ACC112 (cell line): Measurements from ENCODE around the gene MRPS27.
A peak's percentile ranks its signal among the peaks of the same experiment; 100 is the strongest.

Experiments used
- H2AFZ ChIP-seq: fragments of 200-600 bp; sonication (generic); one replicate; pipeline ENCODE4 v1.6.0; 2017; ENCODE audit warnings: antibody characterized with exemption, low read length; ENCODE audit not compliant: unreplicated experiment
- H3K27ac ChIP-seq: fragments of 200-600 bp; sonication (generic); 2 replicates; pipeline ENCODE4 v1.5.1; 2014; ENCODE audit warnings: low read depth, mild to moderate bottlenecking, antibody characterized with exemption, low read length, moderate library complexity
- H3K27me3 ChIP-seq: fragments of 200-600 bp; sonication (generic); 2 replicates; pipeline ENCODE4 v1.6.1; 2014; ENCODE audit warnings: mild to moderate bottlenecking, antibody characterized with exemption, low read length, moderate library complexity, mixed read lengths; ENCODE audit not compliant: insufficient read depth
- H3K36me3 ChIP-seq: fragments of 200-600 bp; sonication (generic); 2 replicates; pipeline ENCODE4 v1.6.1; 2016; ENCODE audit warnings: mild to moderate bottlenecking, antibody characterized with exemption, low read length, moderate library complexity, mixed read lengths; ENCODE audit not compliant: insufficient read depth
- H3K4me1 ChIP-seq: fragments of 200-600 bp; sonication (generic); one replicate; pipeline ENCODE4 v1.6.1; 2016; ENCODE audit warnings: low read length, mixed read lengths; ENCODE audit not compliant: insufficient read depth, unreplicated experiment, control insufficient read depth
- H3K4me3 ChIP-seq: fragments of 200-600 bp; sonication (generic); 2 replicates; pipeline ENCODE4 v1.5.1; 2014; ENCODE audit warnings: mild to moderate bottlenecking, low read depth, low read length
- H3K79me2 ChIP-seq: fragments of 200-600 bp; sonication (generic); one replicate; pipeline ENCODE4 v1.6.0; 2016; ENCODE audit warnings: low read length; ENCODE audit not compliant: control insufficient read depth, unreplicated experiment, insufficient read depth

MRPS27 gene

DNA sequence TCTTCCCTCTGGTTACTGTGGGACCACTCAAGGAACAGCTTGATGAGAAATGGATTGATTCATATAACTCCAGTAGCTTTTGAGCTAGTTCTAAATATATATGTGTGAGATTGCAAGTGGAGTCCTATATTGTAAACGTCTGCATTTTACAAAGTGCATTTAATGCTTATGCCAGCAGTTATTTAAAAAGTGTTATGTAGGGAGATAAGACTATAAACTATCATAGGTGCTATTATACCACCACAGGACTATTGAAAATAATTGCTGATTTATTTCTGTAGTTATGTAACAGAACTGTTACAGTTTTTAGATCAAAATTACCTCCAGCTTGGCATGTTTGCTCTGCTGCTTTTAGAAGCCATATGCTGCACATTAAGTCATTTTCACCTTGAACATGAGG lies 36.3 kb upstream of the MRPS27 start:
- peaks cover 12% of the 10 kb centered on the region for H3K4me1 ChIP-seq
- peaks cover 15% of the 10 kb centered on the region for H3K36me3 ChIP-seq
- H2AFZ ChIP-seq = no peak overlapping the region
- H3K4me3 ChIP-seq = no peak overlapping the region
- H3K27ac ChIP-seq = no peak overlapping the region
- H3K79me2 ChIP-seq = no peaks in the 10 kb centered on the region
- no peaks in the 10 kb centered on the region for H3K27me3 ChIP-seq

DNA sequence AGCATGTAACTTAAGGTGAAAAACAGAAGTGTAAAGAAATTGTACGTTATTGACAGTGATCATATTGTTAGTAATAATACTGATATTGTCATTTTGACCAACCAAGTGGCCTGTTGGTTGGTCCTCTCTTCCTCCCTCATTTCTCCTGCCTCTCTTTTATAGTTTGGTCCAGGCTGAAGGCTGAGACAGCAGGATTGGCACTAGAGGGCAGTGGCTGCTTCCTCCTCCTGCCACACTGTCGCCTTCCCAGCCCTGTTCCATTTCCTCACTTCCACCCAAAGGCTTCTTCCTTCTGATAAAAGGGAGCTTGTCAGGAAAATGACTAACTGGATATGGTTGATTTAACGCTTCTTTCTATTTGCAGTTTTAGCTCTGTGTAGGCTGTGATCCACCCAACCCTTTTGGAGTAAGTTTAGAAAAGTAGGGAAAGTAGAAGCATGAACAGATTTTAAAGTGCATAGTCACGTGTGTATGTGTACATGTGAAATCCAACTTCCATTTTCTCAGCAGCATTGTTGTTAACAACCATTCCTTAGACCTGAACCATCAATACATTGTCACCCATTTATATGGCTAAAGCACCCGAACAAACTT lies 35.8 kb upstream of the MRPS27 start:
- no peaks in the 10 kb centered on the region for H3K79me2 ChIP-seq
- H3K27me3 ChIP-seq = no peaks in the 10 kb centered on the region
- H2AFZ ChIP-seq = no peak overlapping the region
- H3K27ac ChIP-seq = no peak overlapping the region
- peaks cover 17% of the 10 kb centered on the region for H3K4me1 ChIP-seq
- no peak overlapping the region for H3K4me3 ChIP-seq
- peaks cover 11% of the 10 kb centered on the region; the same call in 1 of the 2 replicates for H3K36me3 ChIP-seq

DNA sequence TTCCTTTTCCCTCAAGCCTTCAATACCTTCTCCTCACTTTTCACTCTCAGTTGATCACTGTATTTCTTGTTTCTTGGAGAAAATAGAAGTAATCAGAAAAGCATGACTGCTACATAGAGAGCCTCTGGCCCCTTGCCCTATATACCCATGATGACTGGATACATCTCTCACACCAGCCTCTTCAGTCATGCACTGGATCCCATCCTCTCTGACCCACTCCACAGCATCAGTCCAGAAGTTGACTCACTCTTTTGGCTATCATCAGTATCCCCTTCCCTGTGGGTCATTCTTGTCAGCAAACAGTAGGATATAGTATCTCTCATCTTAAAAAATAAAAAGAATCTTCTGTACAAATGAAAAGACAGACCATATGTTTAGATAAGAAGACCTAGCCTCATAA lies 33.0 kb upstream of the MRPS27 start:
- Histone ChIP-seq H3K27me3 (no peaks in the 10 kb centered on the region), H3K36me3 (peaks cover 11% of the 10 kb centered on the region; the same call in 1 of the 2 replicates), H3K27ac (peak overlapping the region; percentile 77), H3K4me3 (no peak overlapping the region), H2AFZ (no peak overlapping the region), H3K4me1 (peaks cover 29% of the 10 kb centered on the region), H3K79me2 (no peaks in the 10 kb centered on the region)

DNA sequence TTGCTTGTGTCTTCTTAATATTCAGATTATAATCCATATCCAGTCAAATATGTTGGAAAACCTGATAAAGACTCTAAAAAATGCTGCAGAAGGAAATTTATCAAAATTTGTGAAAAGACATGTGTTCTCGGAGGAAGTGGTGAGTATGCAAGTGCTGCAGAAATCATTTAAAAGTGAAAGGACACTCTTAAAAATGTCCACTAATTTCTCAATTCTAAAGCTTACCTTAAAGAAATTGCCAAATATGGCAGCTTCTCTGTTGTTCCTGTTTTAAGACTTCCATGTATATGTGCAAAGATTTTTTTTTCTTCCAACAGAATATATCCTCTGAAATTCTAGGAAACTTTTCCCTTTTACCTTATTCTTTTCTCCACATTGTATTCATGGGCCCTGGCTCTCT lies 32.6 kb upstream of the MRPS27 start:
- H3K4me3 ChIP-seq = no peak overlapping the region
- peaks cover 11% of the 10 kb centered on the region; the same call in 1 of the 2 replicates for H3K36me3 ChIP-seq
- H3K27me3 ChIP-seq = no peaks in the 10 kb centered on the region
- no peaks in the 10 kb centered on the region for H3K79me2 ChIP-seq
- H2AFZ ChIP-seq = no peak overlapping the region
- H3K27ac ChIP-seq = peak overlapping the region; percentile 77
- peaks cover 30% of the 10 kb centered on the region for H3K4me1 ChIP-seq

DNA sequence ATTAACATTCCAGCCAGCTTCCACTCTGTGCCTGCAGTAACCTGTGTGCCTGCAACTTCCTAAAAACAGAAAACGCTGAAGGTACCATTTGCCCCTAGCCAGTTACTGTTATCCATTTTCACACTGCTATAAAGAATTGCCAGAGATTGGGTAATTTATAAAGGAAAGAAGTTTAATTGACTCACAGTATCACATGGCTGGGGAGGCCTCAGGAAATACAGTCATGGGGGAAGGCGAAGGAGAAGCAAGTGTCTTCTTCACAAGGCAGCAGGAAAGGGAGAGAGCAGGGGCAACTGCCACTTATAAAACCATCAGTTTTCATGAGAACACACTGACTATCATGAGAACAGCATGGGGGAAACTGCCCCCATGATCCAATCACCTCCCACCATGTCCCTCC lies 31.3 kb upstream of the MRPS27 start:
- H2AFZ ChIP-seq = no peak overlapping the region
- H3K4me3 ChIP-seq = no peak overlapping the region
- H3K79me2 ChIP-seq = no peaks in the 10 kb centered on the region
- peaks cover 40% of the 10 kb centered on the region for H3K4me1 ChIP-seq
- peaks cover 11% of the 10 kb centered on the region; the same call in 1 of the 2 replicates for H3K36me3 ChIP-seq
- H3K27ac ChIP-seq = no peak overlapping the region
- no peaks in the 10 kb centered on the region for H3K27me3 ChIP-seq

DNA sequence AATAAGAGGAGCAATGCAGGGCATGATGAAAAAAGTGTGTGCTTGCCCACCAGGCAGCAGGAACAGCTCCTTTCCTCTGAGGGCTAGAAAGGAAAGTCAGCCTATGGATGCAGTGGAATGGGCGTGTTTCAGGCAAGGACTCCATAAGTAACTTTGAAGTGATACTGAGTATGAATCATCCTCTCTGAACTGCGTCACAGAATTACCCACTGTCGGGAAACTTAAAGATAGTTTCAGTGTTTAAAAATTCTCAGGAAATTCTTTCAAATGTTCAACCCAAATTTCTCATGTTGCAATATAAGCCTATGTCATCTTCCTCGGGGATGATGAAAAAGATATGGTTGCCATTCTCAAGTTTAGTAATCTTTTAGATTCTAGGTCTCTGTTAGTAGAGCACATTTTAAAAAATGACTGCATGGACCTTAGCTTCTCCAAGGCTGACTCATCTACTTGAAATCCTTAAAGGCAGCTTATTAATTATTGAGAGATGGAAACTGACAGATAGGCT lies 27.8 kb upstream of the MRPS27 start:
- H2AFZ ChIP-seq = no peak overlapping the region
- peak overlapping the region; percentile 94 for H3K27ac ChIP-seq
- H3K4me3 ChIP-seq = peak overlapping the region; percentile 14
- peaks cover 21% of the 10 kb centered on the region for H3K36me3 ChIP-seq
- H3K4me1 ChIP-seq = peaks cover 33% of the 10 kb centered on the region
- no peaks in the 10 kb centered on the region for H3K27me3 ChIP-seq
- no peaks in the 10 kb centered on the region for H3K79me2 ChIP-seq

DNA sequence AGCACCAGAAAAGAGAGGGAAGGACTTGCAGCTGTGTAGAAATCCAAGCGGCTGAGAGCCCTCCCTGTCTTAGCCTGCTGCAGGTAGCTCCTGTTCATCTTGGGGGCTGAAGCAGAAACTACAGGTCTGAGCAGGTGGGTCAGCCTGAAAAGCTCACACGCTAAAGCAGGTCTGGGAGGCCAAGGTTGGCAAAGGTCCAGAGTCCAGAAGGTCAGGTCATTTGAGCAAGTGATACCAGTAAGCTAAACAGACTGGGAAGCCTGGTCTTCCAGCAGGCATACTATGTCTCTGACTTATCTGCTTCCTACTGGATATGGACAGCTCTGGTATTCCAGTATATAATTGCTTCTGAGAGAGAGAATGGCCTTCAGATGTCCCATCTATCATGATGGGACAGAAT lies 26.4 kb upstream of the MRPS27 start:
- Histone ChIP-seq H3K36me3 (peaks cover 28% of the 10 kb centered on the region), H3K4me1 (peaks cover 28% of the 10 kb centered on the region), H3K27me3 (no peaks in the 10 kb centered on the region), H3K79me2 (no peaks in the 10 kb centered on the region), H3K4me3 (no peak overlapping the region), H3K27ac (peak overlapping the region; percentile 94), H2AFZ (no peak overlapping the region)

DNA sequence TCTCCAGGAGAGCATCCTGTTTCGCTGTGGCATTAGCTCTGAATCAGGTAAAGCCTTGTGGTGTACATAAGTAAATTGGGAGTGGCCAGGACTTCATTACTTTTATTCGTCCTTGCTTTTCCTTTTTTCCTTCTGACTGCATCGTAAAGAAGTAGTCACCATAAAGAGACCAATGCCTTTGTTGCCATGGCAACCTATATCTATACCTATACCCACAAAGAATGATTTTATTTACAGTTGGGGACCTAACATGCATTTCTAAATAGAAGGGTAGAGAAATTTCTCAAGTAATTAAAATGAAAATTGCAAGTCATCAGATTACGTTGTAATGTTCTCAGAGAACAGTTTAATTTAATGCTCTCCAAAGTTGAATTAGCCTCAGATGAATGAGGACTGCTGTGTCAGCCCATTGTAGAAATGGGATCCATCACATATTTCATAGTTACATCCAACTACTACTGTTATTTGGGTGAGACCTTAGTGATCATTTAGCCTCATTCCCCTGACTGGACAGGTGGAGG lies 18.7 kb upstream of the MRPS27 start:
- no peaks in the 10 kb centered on the region for H3K79me2 ChIP-seq
- no peak overlapping the region for H3K4me3 ChIP-seq
- no peak overlapping the region for H2AFZ ChIP-seq
- H3K4me1 ChIP-seq = no peaks in the 10 kb centered on the region
- H3K27ac ChIP-seq = no peak overlapping the region
- H3K36me3 ChIP-seq = peaks cover 15% of the 10 kb centered on the region
- H3K27me3 ChIP-seq = no peaks in the 10 kb centered on the region

DNA sequence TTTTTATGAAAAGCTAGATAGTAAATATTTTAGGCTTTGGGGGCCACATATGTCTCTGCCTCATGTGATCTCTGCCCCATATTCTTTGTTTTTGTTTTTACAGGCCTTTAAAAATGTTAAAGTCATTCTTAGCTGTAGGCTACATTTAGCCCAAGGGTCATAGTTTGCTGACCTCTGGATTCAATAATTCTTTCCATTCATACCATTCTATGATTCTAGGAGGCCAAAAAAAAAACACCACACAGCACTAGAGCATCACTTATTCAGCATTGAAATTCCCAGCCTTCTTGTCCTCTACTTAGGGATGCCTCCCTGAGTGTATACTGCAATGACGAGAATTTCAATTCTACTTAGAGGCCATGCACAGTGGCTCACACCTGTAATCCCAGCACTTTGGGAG lies 17.1 kb upstream of the MRPS27 start:
- Histone ChIP-seq H3K79me2 (no peaks in the 10 kb centered on the region), H3K27ac (no peak overlapping the region), H3K27me3 (no peaks in the 10 kb centered on the region), H3K4me1 (no peaks in the 10 kb centered on the region), H2AFZ (no peak overlapping the region), H3K4me3 (no peak overlapping the region), H3K36me3 (peaks cover 6% of the 10 kb centered on the region)

DNA sequence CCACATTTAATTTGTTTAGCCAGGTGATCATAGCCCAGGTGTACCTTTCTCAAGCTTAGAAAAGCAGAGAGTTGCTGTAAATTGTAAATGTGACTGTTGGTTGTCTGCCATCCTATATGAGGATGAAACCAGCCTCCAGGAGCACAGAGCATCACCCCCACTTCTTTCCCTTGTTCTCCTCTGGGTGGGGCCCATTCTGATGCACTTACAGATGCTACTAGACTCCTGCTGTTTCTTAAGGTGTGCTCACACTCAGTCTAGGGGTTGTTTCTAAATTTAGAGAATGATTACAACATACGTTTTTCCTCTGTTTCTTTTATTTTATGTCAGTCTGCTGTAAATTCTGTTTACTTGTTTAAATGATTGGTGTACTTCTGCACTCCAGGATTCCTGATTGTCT lies 10.7 kb upstream of the MRPS27 start:
- peaks cover 12% of the 10 kb centered on the region for H3K4me1 ChIP-seq
- H3K27me3 ChIP-seq = no peaks in the 10 kb centered on the region
- no peak overlapping the region for H3K4me3 ChIP-seq
- peaks cover 9% of the 10 kb centered on the region for H3K79me2 ChIP-seq
- H3K36me3 ChIP-seq = peaks cover 48% of the 10 kb centered on the region
- H2AFZ ChIP-seq = no peak overlapping the region
- H3K27ac ChIP-seq = no peak overlapping the region

DNA sequence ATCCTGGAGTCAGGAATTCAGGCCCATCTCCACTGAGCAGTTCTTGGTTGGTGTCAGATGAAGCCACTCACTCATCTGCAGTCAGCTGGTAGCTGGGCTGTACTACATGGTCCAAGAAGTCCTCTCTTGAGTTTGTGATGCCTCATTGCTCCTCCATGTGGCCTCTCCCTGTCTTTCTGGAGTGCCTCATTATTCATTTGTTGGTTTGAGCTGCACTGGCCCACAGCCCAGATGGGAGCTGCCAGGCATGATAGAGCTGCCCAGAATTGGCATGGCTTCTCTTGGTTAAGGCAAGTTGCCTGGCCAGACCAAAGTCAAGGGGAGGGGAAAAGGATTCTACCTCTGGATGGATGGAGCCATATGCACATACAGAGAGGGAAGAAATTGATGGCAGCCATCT lies 8.1 kb upstream of the MRPS27 start:
- H3K36me3 ChIP-seq = peaks cover 50% of the 10 kb centered on the region
- no peak overlapping the region for H2AFZ ChIP-seq
- peaks cover 9% of the 10 kb centered on the region for H3K79me2 ChIP-seq
- peaks cover 28% of the 10 kb centered on the region for H3K4me1 ChIP-seq
- no peaks in the 10 kb centered on the region for H3K27me3 ChIP-seq
- H3K27ac ChIP-seq = no peak overlapping the region
- no peak overlapping the region for H3K4me3 ChIP-seq
